HG03135 (cell line): ENCODE measurements around the gene KASH5.
A peak's percentile ranks its signal among the peaks of the same experiment; 100 is the strongest.
"Not testable (repeated sequence)": the region's sequence is repeated elsewhere in the genome, so short reads cannot be mapped to it uniquely, and the experiment has no call there.

Experiments used
- ATAC-seq: cut with Tn5 transposase; IDR thresholded peaks from one replicate; pipeline ENCODE4 v1.9.1; 2021; ENCODE audit warnings: mild to moderate bottlenecking, moderate library complexity; ENCODE audit not compliant: unreplicated experiment

The KASH5 gene

GRCh38 chr19:49453013-49453756 is 65.1 kb downstream of the KASH5 start, which contains the start of gene ALDH16A1:
TSS of gene ALDH16A1 (plus strand) at chr19:49453225. CDS start at chr19:49453332, 107 bp downstream.
- ATAC-seq, result peak; percentile 75

- ATAC-seq, result no peak
Observed at GRCh38 chr19:49453757-49454240, 65.8 kb downstream of the KASH5 start.

GRCh38 chr19:49455773-49456172 is 67.7 kb downstream of the KASH5 start:
- ATAC-seq, result no peak

- no peak for ATAC-seq
Observed at GRCh38 chr19:49456326-49456725, 68.3 kb downstream of the KASH5 start.

- ATAC-seq, result no peak
Observed at GRCh38 chr19:49458567-49458903, 70.5 kb downstream of the KASH5 start.

- no peak for ATAC-seq
Observed at GRCh38 chr19:49459388-49459787, 71.3 kb downstream of the KASH5 start.

- ATAC-seq, result not testable (repeated sequence)
Observed at GRCh38 chr19:49461130-49461529, 73.1 kb downstream of the KASH5 start.

- ATAC-seq, result no peak
Observed at GRCh38 chr19:49461656-49462055, 73.6 kb downstream of the KASH5 start.

- ATAC-seq, result no peak
Observed at GRCh38 chr19:49462492-49462891, 74.4 kb downstream of the KASH5 start.

- ATAC-seq, result no peak
Observed at GRCh38 chr19:49463960-49464740, 76.1 kb downstream of the KASH5 start.

GRCh38 chr19:49465371-49465770 is 77.3 kb downstream of the KASH5 start:
- no peak for ATAC-seq
